Naive thymus-derived CD8-positive, alpha-beta T cell (primary cell): ENCODE results near the gene CCDC107. TPM values are rescaled to one million over a fixed set of nuclear protein-coding genes. Genes with fewer than 3 reads are reported as not detected.

Experiments used
- microRNA-seq: library from miRNA; unstranded; fragments of <30 nt; microRNA quantifications from one replicate; pipeline ENCODE4 v1.2.0, GENCODE V29; 2022; ENCODE audit warnings: borderline microRNAs expressed
- polyA plus RNA-seq, 3 donors: library from polyadenylated mRNA; unstranded; fragments of 300-500 nt; fragmentation: Illumina TruSeq; gene quantifications; one replicate each; pipeline ENCODE4 v1.2.3, GENCODE V29; 2021
- total RNA-seq, 8 experiments: library from RNA in 2 of 8; stranded (reverse) in 2 of 8; gene quantifications; one replicate each; pipeline ENCODE4 v1.2.3 and lab custom pipeline; 2021 to 2026

Gene CCDC107
- total and polyA plus RNA-seq, 5 experiments from 2014 or later: 13.8 to 59.0 (median 45.9) TPM

Small RNAs within 50 kb of the gene (microRNA-seq; reads per million reads assigned to microRNA genes)
- not detected for gene MIR6852

Other genes with a start within 250 kb of the CCDC107 start
- 1 to 10 TPM in 1 of 2 experiments, under 1 TPM in 1; 0.86 to 1.5 TPM for gene RUSC2, start 168.2 kb upstream of the CCDC107 start, total RNA-seq
- gene RUSC2, start 168.2 kb upstream of the CCDC107 start, polyA plus RNA-seq: under 1 TPM in 1 of 3 donors, not detected in 2; 0.05 TPM
- 10 to 100 TPM; 43.5 to 44.4 TPM for gene TESK1, start 53.0 kb upstream of the CCDC107 start, total RNA-seq
- 1 to 10 TPM; 3.0 to 8.1 (median 4.8) TPM for gene TESK1, start 53.0 kb upstream of the CCDC107 start, polyA plus RNA-seq
- gene CD72, start 39.9 kb upstream of the CCDC107 start, total RNA-seq: 1 to 10 TPM; 7.8 to 8.0 TPM
- 1 to 10 TPM in 1 of 3 donors, under 1 TPM in 2; 0.80 to 1.5 (median 0.91) TPM for gene CD72, start 39.9 kb upstream of the CCDC107 start, polyA plus RNA-seq
- 10 to 100 TPM; 24.2 to 25.4 TPM for gene SIT1, start 7.4 kb upstream of the CCDC107 start, total RNA-seq
- 100 to 1,000 TPM in 1 of 3 donors, 10 to 100 TPM in 2; 82.2 to 128 (median 91.6) TPM for gene SIT1, start 7.4 kb upstream of the CCDC107 start, polyA plus RNA-seq
- over 10,000 TPM; 14,495 to 21,271 TPM for gene RMRP, start 273 bp upstream of the CCDC107 start, total RNA-seq
- 10 to 100 TPM in 1 of 3 donors, not detected in 2; 33.0 TPM for gene RMRP, start 273 bp upstream of the CCDC107 start, polyA plus RNA-seq
- gene ARHGEF39, start 6.9 kb downstream of the CCDC107 start, total RNA-seq: under 1 TPM in 1 of 2 experiments, not detected in 1; 0.29 TPM
- gene ARHGEF39, start 6.9 kb downstream of the CCDC107 start, polyA plus RNA-seq: under 1 TPM; 0.13 to 0.25 (median 0.24) TPM
- not detected for gene CA9, start 15.6 kb downstream of the CCDC107 start, total RNA-seq
- not detected for gene CA9, start 15.6 kb downstream of the CCDC107 start, polyA plus RNA-seq
- 10 to 100 TPM; 92.3 to 98.5 TPM for gene TPM2, start 31.6 kb downstream of the CCDC107 start, total RNA-seq
- under 1 TPM in 1 of 3 donors, not detected in 2; 0.34 TPM for gene TPM2, start 31.6 kb downstream of the CCDC107 start, polyA plus RNA-seq
- 100 to 1,000 TPM; 204 to 233 TPM for gene TLN1, start 73.9 kb downstream of the CCDC107 start, total RNA-seq
- 10 to 100 TPM; 32.9 to 88.9 (median 36.4) TPM for gene TLN1, start 73.9 kb downstream of the CCDC107 start, polyA plus RNA-seq
- gene CREB3, start 74.4 kb downstream of the CCDC107 start, total RNA-seq: 10 to 100 TPM; 17.1 to 19.5 TPM
- gene CREB3, start 74.4 kb downstream of the CCDC107 start, polyA plus RNA-seq: 10 to 100 TPM; 29.8 to 40.3 (median 33.1) TPM
- 10 to 100 TPM; 56.7 to 65.4 TPM for gene GBA2, start 90.9 kb downstream of the CCDC107 start, total RNA-seq
- 10 to 100 TPM; 14.8 to 28.3 (median 22.0) TPM for gene GBA2, start 90.9 kb downstream of the CCDC107 start, polyA plus RNA-seq
- 10 to 100 TPM; 30.7 to 31.7 TPM for gene RGP1, start 91.0 kb downstream of the CCDC107 start, total RNA-seq
- gene RGP1, start 91.0 kb downstream of the CCDC107 start, polyA plus RNA-seq: 1 to 10 TPM; 6.8 to 9.6 (median 8.1) TPM
- 1 to 10 TPM in 1 of 2 experiments, under 1 TPM in 1; 0.88 to 1.7 TPM for gene MSMP, start 96.0 kb downstream of the CCDC107 start, total RNA-seq
- 1 to 10 TPM in 1 of 3 donors, not detected in 2; 1.3 TPM for gene MSMP, start 96.0 kb downstream of the CCDC107 start, polyA plus RNA-seq
- gene NPR2, start 133.3 kb downstream of the CCDC107 start, total RNA-seq: 10 to 100 TPM; 12.6 to 12.7 TPM
- gene NPR2, start 133.3 kb downstream of the CCDC107 start, polyA plus RNA-seq: under 1 TPM; 0.20 to 0.94 (median 0.36) TPM
- gene SPAG8, start 154.0 kb downstream of the CCDC107 start, total RNA-seq: 1 to 10 TPM; 7.0 to 8.9 TPM
- gene SPAG8, start 154.0 kb downstream of the CCDC107 start, polyA plus RNA-seq: 1 to 10 TPM in 2 of 3 donors, under 1 TPM in 1; 0.17 to 2.2 (median 1.7) TPM
- gene HINT2, start 156.8 kb downstream of the CCDC107 start, total RNA-seq: 10 to 100 TPM; 25.4 to 27.9 TPM
- 10 to 100 TPM; 73.0 to 87.9 (median 78.5) TPM for gene HINT2, start 156.8 kb downstream of the CCDC107 start, polyA plus RNA-seq
- not detected for gene FAM221B, start 170.4 kb downstream of the CCDC107 start, total RNA-seq
- gene FAM221B, start 170.4 kb downstream of the CCDC107 start, polyA plus RNA-seq: not detected
- gene TMEM8B, start 170.9 kb downstream of the CCDC107 start, total RNA-seq: 10 to 100 TPM in 1 of 2 experiments, 1 to 10 TPM in 1; 8.8 to 10.2 TPM
- 1 to 10 TPM; 1.5 to 2.4 (median 2.1) TPM for gene TMEM8B, start 170.9 kb downstream of the CCDC107 start, polyA plus RNA-seq
- gene OR13J1, start 212.1 kb downstream of the CCDC107 start, total RNA-seq: not detected
- gene OR13J1, start 212.1 kb downstream of the CCDC107 start, polyA plus RNA-seq: not detected
- gene HRCT1, start 247.9 kb downstream of the CCDC107 start, total RNA-seq: not detected
- gene HRCT1, start 247.9 kb downstream of the CCDC107 start, polyA plus RNA-seq: not detected